SK-N-SH (cell line): ENCODE measurements around the gene RBM19. TPM values are rescaled to one million over a fixed set of nuclear protein-coding genes. Genes with fewer than 3 reads are reported as not detected.

Source experiments
- CTCF ChIA-PET: fragments of 300-600, 350-600 bp; formaldehyde crosslinking; extraction: SDS; loops from one replicate; lab custom pipeline; 2021; lab: Yijun Ruan, JAX
- POLR2A ChIA-PET: fragments of 350-600 bp; sonication (Branson Sonifier 250); formaldehyde crosslinking; extraction: SDS; loops from one replicate; lab custom pipeline; 2020; ENCODE audit warnings: antibody characterized with exemption, inconsistent platforms; lab: Yijun Ruan, JAX
- DNase-seq: peaks from one replicate; pipeline ENCODE4 v3.0.0; 2012
- H2AFZ ChIP-seq: fragments of 200-600 bp; sonication (generic); 2 replicates; pipeline ENCODE4 v1.8.1; 2016; ENCODE audit warnings: antibody characterized with exemption, mild to moderate bottlenecking, low read depth
- H3F3A ChIP-seq: fragments of 200-600 bp; sonication (generic); replicated peaks from 2 replicates; pipeline ENCODE3; 2016; ENCODE audit warnings: antibody characterized with exemption, mild to moderate bottlenecking; ENCODE audit not compliant: insufficient read depth
- H3K27ac ChIP-seq, 2 experiments: fragments of 200-500 bp in 1 of 2; fragments of 200-600 bp in 1 of 2; sonication (Bioruptor generic) in 1 of 2; sonication (generic), shearing (Covaris generic) in 1 of 2; 2 replicates each; pipeline versions ENCODE4 v1.5.1 to v1.6.1; 2014 to 2016; ENCODE audit warnings: low read depth in 2 of 2, inconsistent platforms in 1 of 2, low read length in 1 of 2, mild to moderate bottlenecking in 1 of 2, mixed read lengths in 1 of 2
- H3K27me3 ChIP-seq: fragments of 200-600 bp; sonication (generic), shearing (Covaris generic); 2 replicates; pipeline ENCODE4 v1.6.1; 2016; ENCODE audit warnings: mixed run types; ENCODE audit not compliant: insufficient read depth
- H3K36me3 ChIP-seq, 2 experiments: fragments of 200-500 bp in 1 of 2; fragments of 200-600 bp in 1 of 2; sonication (Bioruptor generic) in 1 of 2; sonication (generic) in 1 of 2; replicated peaks in 1 of 2; 2 replicates each; pipeline versions ENCODE3 to v1.5.1; 2014 to 2016; ENCODE audit warnings: low read length in 1 of 2, mild to moderate bottlenecking in 1 of 2; ENCODE audit not compliant: insufficient read depth in 2 of 2, control insufficient read depth in 1 of 2
- H3K4me1 ChIP-seq, 2 experiments: fragments of 200-500 bp in 1 of 2; fragments of 200-600 bp in 1 of 2; sonication (Bioruptor generic) in 1 of 2; sonication (generic), shearing (Covaris generic) in 1 of 2; 2 replicates each; pipeline versions ENCODE4 v1.5.1 to v1.6.1; 2014 to 2016; ENCODE audit warnings: low read depth in 1 of 2, low read length in 1 of 2, mixed run types in 1 of 2; ENCODE audit not compliant: insufficient read depth in 2 of 2, control insufficient read depth in 1 of 2
- H3K4me2 ChIP-seq: fragments of 200-600 bp; sonication (generic), shearing (Covaris generic); 2 replicates; pipeline ENCODE4 v1.6.1; 2017; ENCODE audit warnings: mixed run types
- H3K4me3 ChIP-seq, 2 experiments: fragments of 200-500 bp in 1 of 2; fragments of 200-600 bp in 1 of 2; sonication (Bioruptor generic) in 1 of 2; sonication (generic), shearing (Covaris generic) in 1 of 2; 2 replicates each; pipeline versions ENCODE4 v1.5.1 to v1.8.1; 2014 to 2016; ENCODE audit warnings: low read depth in 2 of 2, inconsistent platforms in 1 of 2, low read length in 1 of 2, mild to moderate bottlenecking in 1 of 2, mixed read lengths in 1 of 2, moderate library complexity in 1 of 2
- H3K79me2 ChIP-seq: fragments of 200-600 bp; sonication (generic); 2 replicates; pipeline ENCODE4 v1.8.1; 2017; ENCODE audit warnings: mild to moderate bottlenecking; ENCODE audit not compliant: insufficient read depth
- H3K9ac ChIP-seq: fragments of 200-600 bp; sonication (generic); 2 replicates; pipeline ENCODE4 v1.6.1; 2017; ENCODE audit warnings: mixed run types
- H3K9me2 ChIP-seq: fragments of 200-600 bp; sonication (generic); 2 replicates; pipeline ENCODE4 v1.6.1; 2017; ENCODE audit warnings: mixed run types
- H3K9me3 ChIP-seq: fragments of 200-600 bp; sonication (generic); 2 replicates; pipeline ENCODE4 v1.6.1; 2017; ENCODE audit warnings: mixed run types, mild to moderate bottlenecking, moderate library complexity
- H4K20me1 ChIP-seq: fragments of 200-600 bp; sonication (generic); 2 replicates; pipeline ENCODE4 v1.6.1; 2017; ENCODE audit warnings: mild to moderate bottlenecking, mixed run types; ENCODE audit not compliant: insufficient read depth
- CHD2 ChIP-seq: fragments of 150-350 bp; IDR thresholded peaks from 2 replicates; pipeline ENCODE4 v1.6.1; 2018; ENCODE audit warnings: low read length; ENCODE audit not compliant: partially characterized antibody
- ELF1 ChIP-seq: IDR thresholded peaks from 2 replicates; pipeline ENCODE4 v1.4.0; 2012
- EZH2phosphoT487 ChIP-seq: fragments of 200-600 bp; sonication (generic); IDR thresholded peaks from 2 replicates; pipeline ENCODE4 v1.6.1; 2017; ENCODE audit warnings: low read depth, mixed run types, mild to moderate bottlenecking, antibody characterized with exemption, moderate library complexity, borderline replicate concordance
- GABPA ChIP-seq: IDR thresholded peaks from 2 replicates; pipeline ENCODE4 v1.4.0; 2012; ENCODE audit warnings: low read depth, mild to moderate bottlenecking
- MXI1 ChIP-seq: IDR thresholded peaks from 2 replicates; pipeline ENCODE4 v1.6.1; 2012; ENCODE audit warnings: mild to moderate bottlenecking, low read depth, low read length, improper control_type of control experiment
- NRF1 ChIP-seq: IDR thresholded peaks from 2 replicates; pipeline ENCODE4 v1.6.1; 2012; ENCODE audit warnings: low read depth, mild to moderate bottlenecking, low read length
- POLR2AphosphoS5 ChIP-seq: IDR thresholded peaks from 2 replicates; pipeline ENCODE4 v1.6.1; 2012; ENCODE audit warnings: low read depth, low read length
- RCOR1 ChIP-seq: fragments of 150-350 bp; IDR thresholded peaks from 2 replicates; pipeline ENCODE4 v1.6.1; 2017; ENCODE audit warnings: antibody characterized with exemption, low read length
- RXRA ChIP-seq: IDR thresholded peaks from 2 replicates; pipeline ENCODE4 v1.4.0; 2012; ENCODE audit warnings: low read depth, mild to moderate bottlenecking, borderline replicate concordance
- SMC3 ChIP-seq: IDR thresholded peaks from 2 replicates; pipeline ENCODE4 v1.6.1; 2012; ENCODE audit warnings: low read depth, low read length, improper control_type of control experiment
- TAF1 ChIP-seq: IDR thresholded peaks from 2 replicates; pipeline ENCODE4 v1.6.1; 2012; ENCODE audit warnings: low read depth, mild to moderate bottlenecking, low read length, moderate library complexity, borderline replicate concordance
- TEAD4 ChIP-seq: IDR thresholded peaks from 2 replicates; pipeline ENCODE4 v1.4.0; 2012; ENCODE audit warnings: mild to moderate bottlenecking, borderline replicate concordance; ENCODE audit not compliant: insufficient read depth
- WGBS: methylation state at CpG from one replicate; pipeline ENCODE4 v1.1.6; 2017; ENCODE audit warnings: low lambda C conversion rate; 5-methylcytosine and 5-hydroxymethylcytosine counted together
- polyA plus RNA-seq, 3 experiments: library from polyadenylated mRNA; depleted of rRNA; stranded (reverse); fragments of >200 nt; gene quantifications; 2 replicates each; pipeline ENCODE4 v1.2.3, GENCODE V29; 2012
- TF ChIP-seq, protein P1 (sequence below): IDR thresholded peaks from 2 replicates; pipeline ENCODE4; 2012
- TF ChIP-seq, protein P2 (sequence below): IDR thresholded peaks from 2 replicates; pipeline ENCODE4 v1.6.1; 2012; ENCODE audit warnings: mild to moderate bottlenecking, low read depth, low read length, moderate library complexity
- TF ChIP-seq, protein P3 (sequence below): fragments of 150-350 bp; IDR thresholded peaks from 2 replicates; pipeline ENCODE4 v1.6.1; 2016; ENCODE audit warnings: mild to moderate bottlenecking, low read depth, low read length
- TF ChIP-seq, protein P4 (sequence below): IDR thresholded peaks from 2 replicates; pipeline ENCODE4 v1.4.0; 2012; ENCODE audit warnings: low read depth
- TF ChIP-seq, protein P5 (sequence below): IDR thresholded peaks from 2 replicates; pipeline ENCODE4 v1.4.0; 2012; ENCODE audit warnings: low read depth, borderline replicate concordance
- TF ChIP-seq, protein P6 (sequence below): IDR thresholded peaks from 2 replicates; pipeline ENCODE4 v1.4.0; 2012; ENCODE audit warnings: low read depth, borderline replicate concordance

Gene RBM19
- polyA plus RNA-seq, 1 of the 3 experiments (the other 2 are of a cell fraction) = 16.6 TPM

DNA sequence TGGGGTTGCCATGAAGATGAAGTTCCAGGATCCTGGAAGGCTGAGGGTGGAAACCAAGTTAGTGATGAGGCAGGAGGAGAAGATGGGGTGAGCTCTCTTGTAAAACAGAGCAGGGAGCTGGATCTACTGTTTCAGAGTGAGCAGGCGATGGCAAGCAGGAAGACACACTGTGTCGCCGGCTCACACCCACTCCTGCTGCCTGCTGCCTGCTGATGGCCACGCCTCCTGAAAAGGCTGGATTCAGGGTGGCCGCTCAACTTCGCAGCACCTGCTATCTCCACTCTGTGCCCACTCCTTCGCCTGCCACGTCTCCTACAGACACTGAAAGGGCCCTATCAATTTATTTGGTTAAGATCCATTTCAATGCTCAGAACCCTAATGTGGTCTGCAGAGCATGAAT, 96.1 kb downstream of the RBM19 start:
- DNase-seq = no peak
- Histone ChIP-seq H2AFZ (no peak overlapping the region), H3K79me2 (no peaks in the 10 kb centered on the region), H3K27me3 (no peaks in the 10 kb centered on the region), H3K4me2 (no peak overlapping the region), H3K9me3 (no peaks in the 10 kb centered on the region), H3K9me2 (no peaks in the 10 kb centered on the region), H3K36me3 (no peaks in the 10 kb centered on the region), H3K27ac (no peak overlapping the region), H3K4me1 (peaks cover 0 to 19% of the 10 kb centered on the region in 2 experiments; a peak in 1 of 4 replicates), H3F3A (no peaks in the 10 kb centered on the region), H4K20me1 (peaks cover 3% of the 10 kb centered on the region; the same call in 1 of the 2 replicates), H3K9ac (no peak overlapping the region), H3K4me3 (no peak overlapping the region)
- TF ChIP-seq POLR2AphosphoS5 (no peak), MXI1 (no peak), SMC3 (no peak), ELF1 (no peak), TEAD4 (no peak), CHD2 (no peak), NRF1 (no peak)
- TF ChIP-seq, protein P1, sequence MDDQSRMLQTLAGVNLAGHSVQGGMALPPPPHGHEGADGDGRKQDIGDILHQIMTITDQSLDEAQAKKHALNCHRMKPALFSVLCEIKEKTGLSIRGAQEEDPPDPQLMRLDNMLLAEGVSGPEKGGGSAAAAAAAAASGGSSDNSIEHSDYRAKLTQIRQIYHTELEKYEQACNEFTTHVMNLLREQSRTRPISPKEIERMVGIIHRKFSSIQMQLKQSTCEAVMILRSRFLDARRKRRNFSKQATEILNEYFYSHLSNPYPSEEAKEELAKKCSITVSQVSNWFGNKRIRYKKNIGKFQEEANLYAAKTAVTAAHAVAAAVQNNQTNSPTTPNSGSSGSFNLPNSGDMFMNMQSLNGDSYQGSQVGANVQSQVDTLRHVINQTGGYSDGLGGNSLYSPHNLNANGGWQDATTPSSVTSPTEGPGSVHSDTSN = no peak
- TF ChIP-seq, protein P2, sequence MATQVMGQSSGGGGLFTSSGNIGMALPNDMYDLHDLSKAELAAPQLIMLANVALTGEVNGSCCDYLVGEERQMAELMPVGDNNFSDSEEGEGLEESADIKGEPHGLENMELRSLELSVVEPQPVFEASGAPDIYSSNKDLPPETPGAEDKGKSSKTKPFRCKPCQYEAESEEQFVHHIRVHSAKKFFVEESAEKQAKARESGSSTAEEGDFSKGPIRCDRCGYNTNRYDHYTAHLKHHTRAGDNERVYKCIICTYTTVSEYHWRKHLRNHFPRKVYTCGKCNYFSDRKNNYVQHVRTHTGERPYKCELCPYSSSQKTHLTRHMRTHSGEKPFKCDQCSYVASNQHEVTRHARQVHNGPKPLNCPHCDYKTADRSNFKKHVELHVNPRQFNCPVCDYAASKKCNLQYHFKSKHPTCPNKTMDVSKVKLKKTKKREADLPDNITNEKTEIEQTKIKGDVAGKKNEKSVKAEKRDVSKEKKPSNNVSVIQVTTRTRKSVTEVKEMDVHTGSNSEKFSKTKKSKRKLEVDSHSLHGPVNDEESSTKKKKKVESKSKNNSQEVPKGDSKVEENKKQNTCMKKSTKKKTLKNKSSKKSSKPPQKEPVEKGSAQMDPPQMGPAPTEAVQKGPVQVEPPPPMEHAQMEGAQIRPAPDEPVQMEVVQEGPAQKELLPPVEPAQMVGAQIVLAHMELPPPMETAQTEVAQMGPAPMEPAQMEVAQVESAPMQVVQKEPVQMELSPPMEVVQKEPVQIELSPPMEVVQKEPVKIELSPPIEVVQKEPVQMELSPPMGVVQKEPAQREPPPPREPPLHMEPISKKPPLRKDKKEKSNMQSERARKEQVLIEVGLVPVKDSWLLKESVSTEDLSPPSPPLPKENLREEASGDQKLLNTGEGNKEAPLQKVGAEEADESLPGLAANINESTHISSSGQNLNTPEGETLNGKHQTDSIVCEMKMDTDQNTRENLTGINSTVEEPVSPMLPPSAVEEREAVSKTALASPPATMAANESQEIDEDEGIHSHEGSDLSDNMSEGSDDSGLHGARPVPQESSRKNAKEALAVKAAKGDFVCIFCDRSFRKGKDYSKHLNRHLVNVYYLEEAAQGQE = no peak
- TF ChIP-seq, protein P3, sequence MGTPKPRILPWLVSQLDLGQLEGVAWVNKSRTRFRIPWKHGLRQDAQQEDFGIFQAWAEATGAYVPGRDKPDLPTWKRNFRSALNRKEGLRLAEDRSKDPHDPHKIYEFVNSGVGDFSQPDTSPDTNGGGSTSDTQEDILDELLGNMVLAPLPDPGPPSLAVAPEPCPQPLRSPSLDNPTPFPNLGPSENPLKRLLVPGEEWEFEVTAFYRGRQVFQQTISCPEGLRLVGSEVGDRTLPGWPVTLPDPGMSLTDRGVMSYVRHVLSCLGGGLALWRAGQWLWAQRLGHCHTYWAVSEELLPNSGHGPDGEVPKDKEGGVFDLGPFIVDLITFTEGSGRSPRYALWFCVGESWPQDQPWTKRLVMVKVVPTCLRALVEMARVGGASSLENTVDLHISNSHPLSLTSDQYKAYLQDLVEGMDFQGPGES = no peak
- ChIA-PET CTCF (no interaction called here), POLR2A (interaction anchor here (0.6 kb wide), 1 partner anchor 176 kb away, joined by 3 read pairs; no protein-coding TSS in a partner anchor)
- WGBS = 95% methylated on average over 6 of the region's 8 CpGs

DNA sequence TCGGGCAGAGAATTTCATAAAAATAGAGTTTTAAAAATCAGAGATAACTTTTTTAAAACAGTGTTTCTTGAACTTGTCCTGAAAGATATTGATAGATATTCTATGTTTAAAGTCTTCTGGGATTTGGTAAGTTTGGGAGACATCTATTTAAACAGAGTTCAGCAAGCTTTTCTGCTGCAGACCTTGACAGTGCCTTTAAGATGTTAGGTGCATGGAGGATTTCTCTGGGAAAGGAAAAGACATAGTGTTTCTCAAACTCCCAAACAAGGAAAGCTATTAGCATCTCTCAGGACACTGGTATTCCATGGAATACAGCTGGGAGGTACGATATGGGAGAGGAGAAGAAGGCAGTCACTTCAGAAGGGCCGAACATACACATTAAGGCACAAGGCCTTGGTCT, 97.8 kb downstream of the RBM19 start:
- Histone ChIP-seq H3K27me3 (no peaks in the 10 kb centered on the region), H3K9me3 (no peaks in the 10 kb centered on the region), H3K4me3 (no peak overlapping the region), H3K27ac (no peak overlapping the region), H3K4me1 (peaks cover 0 to 11% of the 10 kb centered on the region in 2 experiments; a peak in 1 of 4 replicates), H4K20me1 (peaks cover 3% of the 10 kb centered on the region; the same call in 1 of the 2 replicates), H3K9ac (no peak overlapping the region), H2AFZ (no peak overlapping the region), H3K4me2 (no peak overlapping the region), H3K79me2 (no peaks in the 10 kb centered on the region), H3K36me3 (no peaks in the 10 kb centered on the region), H3F3A (no peaks in the 10 kb centered on the region), H3K9me2 (no peaks in the 10 kb centered on the region)
- TF ChIP-seq, protein P4, sequence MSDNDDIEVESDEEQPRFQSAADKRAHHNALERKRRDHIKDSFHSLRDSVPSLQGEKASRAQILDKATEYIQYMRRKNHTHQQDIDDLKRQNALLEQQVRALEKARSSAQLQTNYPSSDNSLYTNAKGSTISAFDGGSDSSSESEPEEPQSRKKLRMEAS = no peak
- no peak for TF ChIP-seq EZH2phosphoT487
- TF ChIP-seq GABPA = no peak
- TF ChIP-seq, protein P5, sequence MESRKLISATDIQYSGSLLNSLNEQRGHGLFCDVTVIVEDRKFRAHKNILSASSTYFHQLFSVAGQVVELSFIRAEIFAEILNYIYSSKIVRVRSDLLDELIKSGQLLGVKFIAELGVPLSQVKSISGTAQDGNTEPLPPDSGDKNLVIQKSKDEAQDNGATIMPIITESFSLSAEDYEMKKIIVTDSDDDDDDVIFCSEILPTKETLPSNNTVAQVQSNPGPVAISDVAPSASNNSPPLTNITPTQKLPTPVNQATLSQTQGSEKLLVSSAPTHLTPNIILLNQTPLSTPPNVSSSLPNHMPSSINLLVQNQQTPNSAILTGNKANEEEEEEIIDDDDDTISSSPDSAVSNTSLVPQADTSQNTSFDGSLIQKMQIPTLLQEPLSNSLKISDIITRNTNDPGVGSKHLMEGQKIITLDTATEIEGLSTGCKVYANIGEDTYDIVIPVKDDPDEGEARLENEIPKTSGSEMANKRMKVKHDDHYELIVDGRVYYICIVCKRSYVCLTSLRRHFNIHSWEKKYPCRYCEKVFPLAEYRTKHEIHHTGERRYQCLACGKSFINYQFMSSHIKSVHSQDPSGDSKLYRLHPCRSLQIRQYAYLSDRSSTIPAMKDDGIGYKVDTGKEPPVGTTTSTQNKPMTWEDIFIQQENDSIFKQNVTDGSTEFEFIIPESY = no peak
- TF ChIP-seq, protein P6, sequence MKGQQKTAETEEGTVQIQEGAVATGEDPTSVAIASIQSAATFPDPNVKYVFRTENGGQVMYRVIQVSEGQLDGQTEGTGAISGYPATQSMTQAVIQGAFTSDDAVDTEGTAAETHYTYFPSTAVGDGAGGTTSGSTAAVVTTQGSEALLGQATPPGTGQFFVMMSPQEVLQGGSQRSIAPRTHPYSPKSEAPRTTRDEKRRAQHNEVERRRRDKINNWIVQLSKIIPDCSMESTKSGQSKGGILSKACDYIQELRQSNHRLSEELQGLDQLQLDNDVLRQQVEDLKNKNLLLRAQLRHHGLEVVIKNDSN = no peak
- TF ChIP-seq RCOR1 = no peak
- TF ChIP-seq TAF1 = no peak
- no peak for TF ChIP-seq RXRA
- ChIA-PET CTCF (interaction anchor here (2.8 to 6.0 kb wide), 2 partner anchors 12 to 46 kb away, joined by 7 to 39 read pairs; no protein-coding TSS in a partner anchor), POLR2A (no interaction called here)
- 94% methylated on average over 3 of the region's 3 CpGs for WGBS
- DNase-seq = no peak
